LNCaP clone FGC (cell line): ENCODE measurements around the gene MB21D2.

Experiments used
- DNase-seq: peaks from one replicate; pipeline ENCODE4 v3.0.0-alpha.2; 2011; ENCODE audit warnings: low read depth
- H3K4me3 ChIP-seq: 2 replicates; pipeline ENCODE4 v1.5.1; 2011; ENCODE audit warnings: mild to moderate bottlenecking, low read depth, low read length, control low read depth
- CTCF ChIP-seq: IDR thresholded peaks from 2 replicates; pipeline ENCODE4 v1.5.1; 2012; ENCODE audit warnings: mild to moderate bottlenecking; ENCODE audit not compliant: control insufficient read depth, insufficient read depth; ENCODE audit errors: extremely low read depth

The MB21D2 gene

GRCh38 chr3:192905980-192906678, 11.5 kb downstream of the MB21D2 start:
- no peak for DNase-seq
- H3K4me3 ChIP-seq = no peak overlapping the region
- TF ChIP-seq CTCF = no peak

DNA sequence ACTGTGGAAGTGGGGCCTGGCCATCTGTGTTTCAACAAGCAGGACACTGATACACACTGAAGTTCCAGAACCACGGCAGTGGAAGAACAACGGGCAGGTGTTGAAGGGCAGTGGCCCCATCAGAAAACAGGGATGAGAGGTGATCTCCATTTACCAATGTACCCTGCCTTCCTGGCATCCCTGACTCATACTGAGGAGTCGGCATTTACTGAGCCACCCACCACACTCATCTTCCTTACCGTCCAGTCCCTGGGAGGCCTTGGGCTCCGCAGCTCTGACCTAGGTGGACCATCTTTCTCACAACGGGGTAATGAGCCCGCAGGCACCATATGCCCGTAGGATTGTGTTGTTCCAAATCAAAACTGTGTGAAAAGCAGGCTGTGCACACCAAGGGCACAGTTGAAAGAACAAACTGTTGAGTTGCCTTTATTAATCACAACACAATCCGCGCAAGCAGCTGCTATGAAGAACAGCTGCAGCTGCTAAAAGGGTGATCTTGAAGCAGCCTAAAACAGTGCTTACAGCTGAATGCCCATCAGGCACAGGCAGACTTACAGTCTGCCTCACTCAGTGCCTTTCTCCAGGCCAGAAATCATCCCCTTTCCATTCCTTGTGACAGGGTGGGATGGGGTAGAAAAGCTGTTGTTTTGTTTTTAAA, 12.9 kb downstream of the MB21D2 start:
- no peak for TF ChIP-seq CTCF
- H3K4me3 ChIP-seq = no peak overlapping the region
- DNase-seq = no peak

DNA sequence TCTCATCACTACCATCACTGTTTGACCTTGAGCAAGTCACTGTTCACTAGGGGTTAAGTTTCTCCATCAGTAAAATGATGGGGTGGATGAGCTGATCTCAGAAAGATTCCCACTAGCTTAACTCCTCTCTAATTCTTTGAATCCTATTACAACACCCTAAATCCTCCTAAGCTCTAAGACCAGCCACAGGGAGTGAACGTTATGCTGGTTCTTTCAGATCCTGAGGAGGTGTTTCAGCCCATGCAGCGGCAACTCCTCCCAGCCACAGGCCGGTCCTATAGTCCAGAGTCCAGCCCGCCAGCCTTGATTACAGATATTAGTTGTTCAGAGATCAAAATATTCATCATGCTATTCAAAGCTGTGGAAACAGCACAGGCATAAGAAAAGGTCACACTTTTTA, 15.1 kb downstream of the MB21D2 start:
- DNase-seq = no peak
- no peak overlapping the region for H3K4me3 ChIP-seq
- TF ChIP-seq CTCF = no peak

DNA sequence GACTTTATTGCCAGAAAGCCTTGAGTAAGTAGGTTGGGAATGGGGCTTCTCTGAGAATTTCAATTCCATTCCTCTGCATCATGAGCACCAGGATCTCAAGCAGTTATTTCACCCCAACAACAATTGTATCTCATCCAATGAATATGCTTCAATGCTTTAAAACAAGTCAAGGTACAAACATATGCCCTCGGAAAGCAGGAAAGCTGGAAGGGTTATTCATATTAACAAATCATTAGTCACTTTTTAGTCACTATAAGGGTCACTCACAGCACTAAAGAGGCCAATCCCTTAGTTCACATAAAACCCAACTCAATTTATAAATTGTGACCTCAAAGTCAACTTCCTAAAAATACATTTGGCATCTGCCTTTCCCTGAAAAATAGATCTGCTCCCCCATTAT, 16.2 kb downstream of the MB21D2 start:
- H3K4me3 ChIP-seq = no peak overlapping the region
- DNase-seq = no peak
- no peak for TF ChIP-seq CTCF

GRCh38 chr3:192899540-192899982, 18.1 kb downstream of the MB21D2 start:
- TF ChIP-seq CTCF = no peak
- H3K4me3 ChIP-seq = no peak overlapping the region
- DNase-seq = no peak

DNA sequence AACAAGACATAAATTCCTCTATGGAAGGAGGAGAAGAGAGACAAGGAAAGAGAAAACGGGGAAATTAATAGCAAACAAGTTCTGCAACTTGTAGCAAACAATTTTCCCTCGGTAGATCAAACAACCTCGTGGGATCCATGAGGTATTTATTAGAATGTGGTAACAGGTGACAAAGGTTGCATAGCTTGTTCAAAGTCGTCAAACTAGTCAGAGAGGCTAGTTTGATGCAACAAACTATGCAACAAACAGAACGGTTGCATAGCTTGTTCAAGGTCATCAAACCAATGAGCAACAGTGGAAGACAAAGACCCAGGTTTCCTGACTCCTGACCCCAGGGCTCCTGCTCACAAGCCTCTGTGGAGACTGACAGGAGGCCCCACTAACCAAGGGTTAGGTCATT, 20.7 kb downstream of the MB21D2 start:
- TF ChIP-seq CTCF = no peak
- no peak for DNase-seq
- no peak overlapping the region for H3K4me3 ChIP-seq
